H1 (cell line): ENCODE measurements around the gene NOVA1. TPM values are rescaled to one million over a fixed set of nuclear protein-coding genes. Genes with fewer than 3 reads are reported as not detected.

Experiments
- E2F6 ChIP-seq: IDR thresholded peaks from 2 replicates; pipeline ENCODE4 v1.6.1; 2012; ENCODE audit warnings: inconsistent platforms
- EGR1 ChIP-seq: IDR thresholded peaks from 2 replicates; pipeline ENCODE4 v1.6.1; 2011; ENCODE audit warnings: low read depth, low read length, borderline replicate concordance
- FOSL1 ChIP-seq: IDR thresholded peaks from 2 replicates; pipeline ENCODE4 v1.6.1; 2011; ENCODE audit warnings: mild to moderate bottlenecking, low read depth, low read length, moderate library complexity; ENCODE audit not compliant: insufficient read depth
- GABPA ChIP-seq: IDR thresholded peaks from 2 replicates; pipeline ENCODE4 v1.6.1; 2011; ENCODE audit warnings: mild to moderate bottlenecking, low read length, moderate library complexity, borderline replicate concordance; ENCODE audit not compliant: insufficient read depth
- HDAC6 ChIP-seq: IDR thresholded peaks from one replicate; pipeline ENCODE4 v1.7.1; 2012; ENCODE audit warnings: low read depth, mild to moderate bottlenecking, inconsistent platforms, low read length, moderate library complexity
- JUN ChIP-seq: IDR thresholded peaks from 2 replicates; pipeline ENCODE4 v1.6.1; 2011; ENCODE audit warnings: low read depth, mild to moderate bottlenecking, improper control_type of control experiment, low read length
- KDM1A ChIP-seq: fragments of 200-600, 300-600 bp; sonication (generic); IDR thresholded peaks from 2 replicates; pipeline ENCODE4 v1.7.1; 2016; ENCODE audit warnings: mild to moderate bottlenecking, low read length, borderline replicate concordance
- PHF8 ChIP-seq: fragments of 200-600 bp; sonication (generic); conservative IDR thresholded peaks from 2 replicates; pipeline ENCODE4 v1.7.1; 2012; ENCODE audit warnings: low read depth, mild to moderate bottlenecking, inconsistent platforms, low read length, moderate library complexity
- polyA plus RNA-seq, 7 experiments: library from polyadenylated mRNA; depleted of rRNA in 3 of 7; stranded (reverse) in 5 of 7; unstranded in 2 of 7; fragments of >200 nt in 5 of 7; fragments of 200-250 nt in 2 of 7; gene quantifications; 1 replicate in 5 of 7; 2 replicates in 1 of 7; 4 replicates in 1 of 7; pipeline versions ENCODE4 v1.2.1 to v1.2.3, GENCODE V29; 2011 to 2013; ENCODE audit warnings: missing spikeins in 2 of 7, mixed read lengths in 2 of 7
- total RNA-seq: library from RNA; stranded (reverse); fragmentation: NEBNext Ultra II Directional; extraction: Animal tissue kit (Norgen Biotek cat#: 25700); gene quantifications from 2 replicates; pipeline ENCODE4 v1.2.1, GENCODE V29; 2021
- TF ChIP-seq, protein P1 (sequence below): fragments of 300-600 bp; sonication (generic); IDR thresholded peaks from 2 replicates; pipeline ENCODE4 v1.7.1; 2012; ENCODE audit warnings: low read length, moderate library complexity, mild to moderate bottlenecking, inconsistent platforms; ENCODE audit not compliant: insufficient replicate concordance

Gene NOVA1
- total and polyA plus RNA-seq, 2 of the 8 experiments (the other 6 are each of a cell fraction or from before 2014, with no cell fraction given), result 6.8 to 12.7 TPM

GRCh38 chr14:26606729-26607312, 9.0 kb upstream of the NOVA1 start (continued):
- TF ChIP-seq, protein P1, sequence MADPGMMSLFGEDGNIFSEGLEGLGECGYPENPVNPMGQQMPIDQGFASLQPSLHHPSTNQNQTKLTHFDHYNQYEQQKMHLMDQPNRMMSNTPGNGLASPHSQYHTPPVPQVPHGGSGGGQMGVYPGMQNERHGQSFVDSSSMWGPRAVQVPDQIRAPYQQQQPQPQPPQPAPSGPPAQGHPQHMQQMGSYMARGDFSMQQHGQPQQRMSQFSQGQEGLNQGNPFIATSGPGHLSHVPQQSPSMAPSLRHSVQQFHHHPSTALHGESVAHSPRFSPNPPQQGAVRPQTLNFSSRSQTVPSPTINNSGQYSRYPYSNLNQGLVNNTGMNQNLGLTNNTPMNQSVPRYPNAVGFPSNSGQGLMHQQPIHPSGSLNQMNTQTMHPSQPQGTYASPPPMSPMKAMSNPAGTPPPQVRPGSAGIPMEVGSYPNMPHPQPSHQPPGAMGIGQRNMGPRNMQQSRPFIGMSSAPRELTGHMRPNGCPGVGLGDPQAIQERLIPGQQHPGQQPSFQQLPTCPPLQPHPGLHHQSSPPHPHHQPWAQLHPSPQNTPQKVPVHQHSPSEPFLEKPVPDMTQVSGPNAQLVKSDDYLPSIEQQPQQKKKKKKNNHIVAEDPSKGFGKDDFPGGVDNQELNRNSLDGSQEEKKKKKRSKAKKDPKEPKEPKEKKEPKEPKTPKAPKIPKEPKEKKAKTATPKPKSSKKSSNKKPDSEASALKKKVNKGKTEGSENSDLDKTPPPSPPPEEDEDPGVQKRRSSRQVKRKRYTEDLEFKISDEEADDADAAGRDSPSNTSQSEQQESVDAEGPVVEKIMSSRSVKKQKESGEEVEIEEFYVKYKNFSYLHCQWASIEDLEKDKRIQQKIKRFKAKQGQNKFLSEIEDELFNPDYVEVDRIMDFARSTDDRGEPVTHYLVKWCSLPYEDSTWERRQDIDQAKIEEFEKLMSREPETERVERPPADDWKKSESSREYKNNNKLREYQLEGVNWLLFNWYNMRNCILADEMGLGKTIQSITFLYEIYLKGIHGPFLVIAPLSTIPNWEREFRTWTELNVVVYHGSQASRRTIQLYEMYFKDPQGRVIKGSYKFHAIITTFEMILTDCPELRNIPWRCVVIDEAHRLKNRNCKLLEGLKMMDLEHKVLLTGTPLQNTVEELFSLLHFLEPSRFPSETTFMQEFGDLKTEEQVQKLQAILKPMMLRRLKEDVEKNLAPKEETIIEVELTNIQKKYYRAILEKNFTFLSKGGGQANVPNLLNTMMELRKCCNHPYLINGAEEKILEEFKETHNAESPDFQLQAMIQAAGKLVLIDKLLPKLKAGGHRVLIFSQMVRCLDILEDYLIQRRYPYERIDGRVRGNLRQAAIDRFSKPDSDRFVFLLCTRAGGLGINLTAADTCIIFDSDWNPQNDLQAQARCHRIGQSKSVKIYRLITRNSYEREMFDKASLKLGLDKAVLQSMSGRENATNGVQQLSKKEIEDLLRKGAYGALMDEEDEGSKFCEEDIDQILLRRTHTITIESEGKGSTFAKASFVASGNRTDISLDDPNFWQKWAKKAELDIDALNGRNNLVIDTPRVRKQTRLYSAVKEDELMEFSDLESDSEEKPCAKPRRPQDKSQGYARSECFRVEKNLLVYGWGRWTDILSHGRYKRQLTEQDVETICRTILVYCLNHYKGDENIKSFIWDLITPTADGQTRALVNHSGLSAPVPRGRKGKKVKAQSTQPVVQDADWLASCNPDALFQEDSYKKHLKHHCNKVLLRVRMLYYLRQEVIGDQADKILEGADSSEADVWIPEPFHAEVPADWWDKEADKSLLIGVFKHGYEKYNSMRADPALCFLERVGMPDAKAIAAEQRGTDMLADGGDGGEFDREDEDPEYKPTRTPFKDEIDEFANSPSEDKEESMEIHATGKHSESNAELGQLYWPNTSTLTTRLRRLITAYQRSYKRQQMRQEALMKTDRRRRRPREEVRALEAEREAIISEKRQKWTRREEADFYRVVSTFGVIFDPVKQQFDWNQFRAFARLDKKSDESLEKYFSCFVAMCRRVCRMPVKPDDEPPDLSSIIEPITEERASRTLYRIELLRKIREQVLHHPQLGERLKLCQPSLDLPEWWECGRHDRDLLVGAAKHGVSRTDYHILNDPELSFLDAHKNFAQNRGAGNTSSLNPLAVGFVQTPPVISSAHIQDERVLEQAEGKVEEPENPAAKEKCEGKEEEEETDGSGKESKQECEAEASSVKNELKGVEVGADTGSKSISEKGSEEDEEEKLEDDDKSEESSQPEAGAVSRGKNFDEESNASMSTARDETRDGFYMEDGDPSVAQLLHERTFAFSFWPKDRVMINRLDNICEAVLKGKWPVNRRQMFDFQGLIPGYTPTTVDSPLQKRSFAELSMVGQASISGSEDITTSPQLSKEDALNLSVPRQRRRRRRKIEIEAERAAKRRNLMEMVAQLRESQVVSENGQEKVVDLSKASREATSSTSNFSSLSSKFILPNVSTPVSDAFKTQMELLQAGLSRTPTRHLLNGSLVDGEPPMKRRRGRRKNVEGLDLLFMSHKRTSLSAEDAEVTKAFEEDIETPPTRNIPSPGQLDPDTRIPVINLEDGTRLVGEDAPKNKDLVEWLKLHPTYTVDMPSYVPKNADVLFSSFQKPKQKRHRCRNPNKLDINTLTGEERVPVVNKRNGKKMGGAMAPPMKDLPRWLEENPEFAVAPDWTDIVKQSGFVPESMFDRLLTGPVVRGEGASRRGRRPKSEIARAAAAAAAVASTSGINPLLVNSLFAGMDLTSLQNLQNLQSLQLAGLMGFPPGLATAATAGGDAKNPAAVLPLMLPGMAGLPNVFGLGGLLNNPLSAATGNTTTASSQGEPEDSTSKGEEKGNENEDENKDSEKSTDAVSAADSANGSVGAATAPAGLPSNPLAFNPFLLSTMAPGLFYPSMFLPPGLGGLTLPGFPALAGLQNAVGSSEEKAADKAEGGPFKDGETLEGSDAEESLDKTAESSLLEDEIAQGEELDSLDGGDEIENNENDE, result no peak
- TF ChIP-seq E2F6 (no peak), HDAC6 (no peak), FOSL1 (no peak), GABPA (no peak), JUN (no peak), KDM1A (no peak), PHF8 (no peak), EGR1 (no peak)
